ENCODE measurements around the gene ADIPOR2.

The ADIPOR2 gene

GRCh38 chr12:1769809-1770494 lies 79.1 kb downstream of the ADIPOR2 start:
- Histone ChIP-seq H3K27ac (ENCODE audit: low read depth, low read length, poor library complexity, severe bottlenecking) (no peak overlapping the region), H3K4me3 (ENCODE audit: low read depth, low read length, poor library complexity, severe bottlenecking) (no peak overlapping the region), H3K27me3 (ENCODE audit: insufficient read depth, low read length) (no peaks in the 10 kb centered on the region), H3K9ac (ENCODE audit: low read length) (no peak overlapping the region), H4K20me1 (ENCODE audit: insufficient read depth, low read length) (peaks cover 2% of the 10 kb centered on the region; the same call in 1 of the 2 replicates), H3F3A (ENCODE audit: insufficient read depth, low read length) (no peaks in the 10 kb centered on the region; the same call in 1 of the 2 replicates), H3K36me3 (ENCODE audit: insufficient read depth, low read length) (peaks cover 31% of the 10 kb centered on the region), H3K9me3 (ENCODE audit: low read length) (no peaks in the 10 kb centered on the region), H3K79me2 (ENCODE audit: insufficient read depth, low read length) (peaks cover 19% of the 10 kb centered on the region), H3K4me2 (ENCODE audit: low read length) (no peak overlapping the region), H3K9me2 (ENCODE audit: low read depth, low read length) (no peaks in the 10 kb centered on the region), H2AFZ (ENCODE audit: low read length) (no peak overlapping the region), H3K4me1 (ENCODE audit: insufficient read depth, low read length, severe bottlenecking) (no peaks in the 10 kb centered on the region)
- TF ChIP-seq EZH2 (IDR thresholded peaks at IDR 0.05; ENCODE audit: borderline replicate concordance, low read length) (no peak), CTCF (IDR thresholded peaks at IDR 0.05; ENCODE audit: low read length) (no peak)

GRCh38 chr12:1773937-1774655 lies 83.2 kb downstream of the ADIPOR2 start:
- TF ChIP-seq EZH2 (IDR thresholded peaks at IDR 0.05; ENCODE audit: borderline replicate concordance, low read length), result no peak
- no peak for TF ChIP-seq CTCF (IDR thresholded peaks at IDR 0.05; ENCODE audit: low read length)
- H3K27ac ChIP-seq (ENCODE audit: low read depth, low read length, poor library complexity, severe bottlenecking), result no peak overlapping the region
- H3K36me3 ChIP-seq (ENCODE audit: insufficient read depth, low read length), result peaks cover 55% of the 10 kb centered on the region
- no peak overlapping the region for H3K9ac ChIP-seq (ENCODE audit: low read length)
- no peaks in the 10 kb centered on the region for H3K27me3 ChIP-seq (ENCODE audit: insufficient read depth, low read length)
- no peaks in the 10 kb centered on the region for H3K9me3 ChIP-seq (ENCODE audit: low read length)
- H3K79me2 ChIP-seq (ENCODE audit: insufficient read depth, low read length), result no peaks in the 10 kb centered on the region
- no peaks in the 10 kb centered on the region for H3K4me1 ChIP-seq (ENCODE audit: insufficient read depth, low read length, severe bottlenecking)
- no peak overlapping the region for H3K4me2 ChIP-seq (ENCODE audit: low read length)
- H4K20me1 ChIP-seq (ENCODE audit: insufficient read depth, low read length), result 0 out of 2 replicates have a peak, but pooled peaks cover 2% of the 10 kb centered on the region
- no peaks in the 10 kb centered on the region for H3K9me2 ChIP-seq (ENCODE audit: low read depth, low read length)
- H2AFZ ChIP-seq (ENCODE audit: low read length), result no peak overlapping the region
- no peaks in the 10 kb centered on the region for H3F3A ChIP-seq (ENCODE audit: insufficient read depth, low read length)
- no peak overlapping the region for H3K4me3 ChIP-seq (ENCODE audit: low read depth, low read length, poor library complexity, severe bottlenecking)

- TF ChIP-seq CTCF (IDR thresholded peaks at IDR 0.05; ENCODE audit: low read length) (no peak), EZH2 (IDR thresholded peaks at IDR 0.05; ENCODE audit: borderline replicate concordance, low read length) (no peak)
- Histone ChIP-seq H3K9ac (ENCODE audit: low read length) (no peak overlapping the region), H3K36me3 (ENCODE audit: insufficient read depth, low read length) (peaks cover 70% of the 10 kb centered on the region), H3K9me2 (ENCODE audit: low read depth, low read length) (no peaks in the 10 kb centered on the region), H4K20me1 (ENCODE audit: insufficient read depth, low read length) (0 out of 2 replicates have a peak, but pooled peaks cover 2% of the 10 kb centered on the region), H3K4me1 (ENCODE audit: insufficient read depth, low read length, severe bottlenecking) (no peaks in the 10 kb centered on the region), H3F3A (ENCODE audit: insufficient read depth, low read length) (no peaks in the 10 kb centered on the region), H3K4me2 (ENCODE audit: low read length) (no peak overlapping the region), H3K27ac (ENCODE audit: low read depth, low read length, poor library complexity, severe bottlenecking) (no peak overlapping the region), H3K79me2 (ENCODE audit: insufficient read depth, low read length) (no peaks in the 10 kb centered on the region), H2AFZ (ENCODE audit: low read length) (no peak overlapping the region), H3K4me3 (ENCODE audit: low read depth, low read length, poor library complexity, severe bottlenecking) (no peak overlapping the region), H3K27me3 (ENCODE audit: insufficient read depth, low read length) (no peaks in the 10 kb centered on the region), H3K9me3 (ENCODE audit: low read length) (no peaks in the 10 kb centered on the region)
Observed at GRCh38 chr12:1776170-1776921, 85.5 kb downstream of the ADIPOR2 start.

Measured in OCI-LY1 (cell line).